GM12865 (cell line): ENCODE results near the gene NOD1.
A peak's percentile ranks its signal among the peaks of the same experiment; 100 is the strongest.

ENCODE experiments used
- DNase-seq: peaks from one replicate; pipeline ENCODE4 v3.0.0; 2010; ENCODE audit warnings: low read depth
- H3K4me3 ChIP-seq: 2 replicates; pipeline ENCODE4 v1.5.1; 2011; ENCODE audit warnings: mild to moderate bottlenecking, low read depth, low read length, control low read depth
- TF ChIP-seq, protein P1 (sequence below): IDR thresholded peaks from 2 replicates; pipeline ENCODE4 v1.5.1; 2011; ENCODE audit warnings: low read length, control low read depth, low read depth, inconsistent platforms; ENCODE audit not compliant: insufficient read depth; ENCODE audit errors: missing control alignments

NOD1 gene

DNA sequence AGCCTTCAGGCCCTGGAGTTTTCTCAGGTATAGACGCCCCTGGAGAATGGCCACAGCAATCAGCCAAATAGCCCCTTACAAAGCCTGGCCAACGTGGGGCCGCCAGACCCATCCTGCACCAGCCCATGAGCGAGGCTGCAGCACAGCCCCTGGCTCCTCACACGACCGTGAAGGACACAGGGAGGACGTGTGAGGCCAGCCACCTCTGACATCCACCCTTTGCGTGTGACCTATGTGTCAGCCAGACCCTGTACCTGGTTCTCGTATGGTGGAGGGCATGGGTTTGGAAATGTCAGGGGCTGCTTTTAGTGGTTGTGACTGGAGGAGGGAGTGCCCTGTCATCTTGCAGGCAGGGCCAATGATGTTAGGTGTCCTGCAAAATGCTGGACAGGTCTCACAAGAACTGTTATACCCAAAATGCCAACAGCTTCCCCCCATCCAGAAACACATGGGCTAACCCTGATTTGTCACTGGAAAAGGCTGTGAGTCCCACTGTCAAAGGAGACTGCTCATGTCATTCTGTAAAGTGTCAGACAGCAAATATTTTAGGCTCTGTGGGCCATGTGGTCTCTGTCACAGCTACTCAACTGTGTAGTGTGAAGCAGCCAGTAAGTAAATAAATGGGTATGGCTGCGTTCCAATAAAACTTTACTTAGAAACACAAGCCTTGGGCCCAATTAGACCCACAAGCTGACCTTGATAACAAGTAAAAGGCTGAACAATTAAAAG is 30.0 kb downstream of the NOD1 start:
- no peak overlapping the region for H3K4me3 ChIP-seq
- no peak for DNase-seq
- TF ChIP-seq, protein P1, sequence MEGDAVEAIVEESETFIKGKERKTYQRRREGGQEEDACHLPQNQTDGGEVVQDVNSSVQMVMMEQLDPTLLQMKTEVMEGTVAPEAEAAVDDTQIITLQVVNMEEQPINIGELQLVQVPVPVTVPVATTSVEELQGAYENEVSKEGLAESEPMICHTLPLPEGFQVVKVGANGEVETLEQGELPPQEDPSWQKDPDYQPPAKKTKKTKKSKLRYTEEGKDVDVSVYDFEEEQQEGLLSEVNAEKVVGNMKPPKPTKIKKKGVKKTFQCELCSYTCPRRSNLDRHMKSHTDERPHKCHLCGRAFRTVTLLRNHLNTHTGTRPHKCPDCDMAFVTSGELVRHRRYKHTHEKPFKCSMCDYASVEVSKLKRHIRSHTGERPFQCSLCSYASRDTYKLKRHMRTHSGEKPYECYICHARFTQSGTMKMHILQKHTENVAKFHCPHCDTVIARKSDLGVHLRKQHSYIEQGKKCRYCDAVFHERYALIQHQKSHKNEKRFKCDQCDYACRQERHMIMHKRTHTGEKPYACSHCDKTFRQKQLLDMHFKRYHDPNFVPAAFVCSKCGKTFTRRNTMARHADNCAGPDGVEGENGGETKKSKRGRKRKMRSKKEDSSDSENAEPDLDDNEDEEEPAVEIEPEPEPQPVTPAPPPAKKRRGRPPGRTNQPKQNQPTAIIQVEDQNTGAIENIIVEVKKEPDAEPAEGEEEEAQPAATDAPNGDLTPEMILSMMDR, result no peak

DNA sequence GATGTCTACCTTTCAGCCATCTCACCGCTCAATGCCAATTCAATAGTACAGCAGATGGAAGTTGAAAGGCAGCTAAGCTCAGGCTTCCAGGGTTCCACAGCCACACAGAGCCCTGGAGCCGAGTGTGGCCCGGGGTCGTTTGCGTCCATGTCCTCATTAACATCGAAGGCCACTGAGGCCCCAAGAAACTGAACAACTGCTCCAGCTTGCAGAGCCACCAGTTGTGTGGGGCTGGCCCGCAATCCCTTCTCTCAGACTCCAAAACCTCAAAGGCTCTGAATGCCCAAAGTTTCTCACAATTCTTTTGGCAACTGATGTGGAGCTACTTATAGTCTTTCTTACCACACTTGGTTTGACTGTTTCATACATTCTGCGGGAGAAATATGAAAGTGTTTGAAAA is 31.1 kb downstream of the NOD1 start:
- TF ChIP-seq, protein P1, result no peak
- H3K4me3 ChIP-seq, result no peak overlapping the region
- no peak for DNase-seq

DNA sequence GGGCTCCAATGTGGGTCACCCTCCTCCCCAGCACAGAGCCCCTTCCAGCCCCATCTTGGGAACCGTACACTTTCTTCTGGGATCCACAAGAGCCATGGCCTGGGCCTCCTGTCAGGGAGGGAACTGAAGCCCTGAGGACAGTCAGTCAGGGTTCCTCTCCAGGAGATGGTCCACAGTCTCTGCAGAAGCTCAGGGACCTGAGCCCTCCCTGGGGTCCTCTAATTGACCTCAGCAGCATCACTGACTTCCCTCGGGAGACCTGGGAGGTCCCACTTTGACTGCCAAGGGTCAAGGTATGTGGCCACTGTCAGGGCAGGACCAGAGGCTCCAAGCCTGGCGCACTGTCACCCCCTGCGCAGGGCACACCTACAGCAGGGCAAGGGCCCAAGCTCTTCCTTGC is 32.3 kb downstream of the NOD1 start:
- TF ChIP-seq, protein P1, result no peak
- no peak for DNase-seq
- no peak overlapping the region for H3K4me3 ChIP-seq

DNA sequence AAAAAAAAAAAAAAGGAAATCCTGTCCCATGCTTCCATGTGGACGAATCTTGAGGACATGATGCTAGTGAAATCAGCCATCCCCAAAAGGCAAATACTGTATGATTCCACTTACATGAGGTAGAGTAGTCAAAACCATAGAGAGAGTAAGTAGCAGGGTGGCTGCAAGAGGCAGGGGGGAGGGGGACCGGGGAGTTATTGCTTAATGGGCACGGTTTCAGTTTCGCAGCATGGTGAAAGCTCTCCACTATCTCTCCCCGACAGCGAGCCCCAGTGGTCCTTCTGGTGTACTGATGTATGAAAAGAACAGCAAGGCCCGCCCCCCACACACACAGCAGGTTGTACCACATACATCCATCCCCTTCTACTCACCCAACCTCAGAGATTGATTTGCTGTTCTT is 32.8 kb downstream of the NOD1 start:
- TF ChIP-seq, protein P1, result peak; percentile 77
- DNase-seq, result peak; percentile 95
- H3K4me3 ChIP-seq, result no peak overlapping the region

DNA sequence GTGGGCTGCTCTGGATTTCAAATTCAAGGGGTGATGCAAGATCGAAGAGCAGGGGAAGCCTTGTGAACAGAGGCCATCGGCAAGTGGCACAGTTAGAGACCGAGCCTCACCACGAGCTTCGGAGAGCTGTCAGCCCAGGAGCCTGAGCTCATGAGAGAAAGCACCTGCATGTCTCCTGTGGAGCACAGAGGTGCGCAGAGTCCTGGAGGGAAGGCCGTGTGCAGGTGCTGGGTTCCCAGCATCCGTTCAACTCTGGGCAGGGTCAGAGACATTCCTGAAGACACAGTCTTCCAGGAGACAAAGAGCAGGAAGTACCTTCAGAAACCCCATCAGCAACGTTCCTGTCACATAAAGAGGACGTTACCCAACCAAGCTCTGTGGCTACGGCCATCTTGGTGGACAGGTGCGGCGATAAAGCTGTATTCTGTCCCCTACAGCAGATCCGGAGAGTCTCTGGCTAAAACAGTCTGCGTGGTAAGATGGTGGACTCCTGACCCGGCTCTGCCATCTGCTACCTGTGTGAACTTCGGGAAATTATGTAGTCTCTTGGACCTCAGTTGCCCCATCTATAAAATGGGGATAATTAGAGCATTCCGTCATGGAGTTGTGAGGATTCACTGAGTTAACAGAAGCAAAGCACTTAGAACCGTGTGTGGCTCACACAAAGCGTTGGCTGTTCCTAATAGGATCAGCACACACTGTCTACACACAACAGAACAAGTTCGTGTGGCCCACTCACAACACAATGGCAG is 40.6 kb downstream of the NOD1 start:
- H3K4me3 ChIP-seq, result no peak overlapping the region
- TF ChIP-seq, protein P1, result no peak
- DNase-seq, result no peak

DNA sequence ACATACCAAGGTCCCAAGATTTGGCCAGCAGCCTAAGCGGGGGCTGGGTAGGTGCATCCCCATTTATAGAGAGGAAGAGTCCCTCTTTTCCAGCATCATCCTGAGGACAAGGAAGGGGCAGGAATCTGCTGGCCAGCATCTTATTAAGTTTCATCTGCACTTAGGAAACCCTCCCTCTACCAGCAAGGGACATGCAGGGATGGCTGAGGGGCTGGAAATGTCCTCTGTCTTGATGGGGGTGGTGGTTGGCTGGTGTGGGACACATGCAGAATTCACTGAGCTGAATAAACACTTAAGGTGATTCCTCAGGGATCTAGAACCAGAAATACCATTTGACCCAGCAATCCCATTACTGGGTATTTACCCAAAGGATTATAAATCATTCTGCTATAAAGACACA is 42.1 kb downstream of the NOD1 start:
- TF ChIP-seq, protein P1, result no peak
- DNase-seq, result no peak

More for the DNA sequence above, 42.1 kb downstream of the NOD1 start:
- H3K4me3 ChIP-seq, result no peak overlapping the region
